HepG2 (cell line): ENCODE results near the gene EEA1. TPM values are rescaled to one million over a fixed set of nuclear protein-coding genes. Genes with fewer than 3 reads are reported as not detected.

Source experiments
- ATAC-seq: fragments of 200-7000 bp; cut with Tn5 transposase; 3 replicates; pipeline ENCODE4 v1.9.1; 2020; ENCODE audit warnings: mild to moderate bottlenecking, moderate library complexity
- BruUV-seq: library from RNA; stranded (reverse); fragments of 400-500 nt; replicated peaks from 2 replicates; lab custom pipeline; 2021; lab: Mats Ljungman, UMichigan
- CTCF ChIA-PET: fragments of 300-600 bp; formaldehyde crosslinking; extraction: SDS; loops from one replicate; lab custom pipeline; 2021; ENCODE audit warnings: low total read pairs, inconsistent platforms, low intra/inter-chr PET ratio; lab: Yijun Ruan, JAX
- POLR2A ChIA-PET: fragments of 350-600 bp; sonication (Branson Sonifier 250); formaldehyde crosslinking; loops from one replicate; lab custom pipeline; 2020; ENCODE audit warnings: antibody characterized with exemption, inconsistent platforms; lab: Yijun Ruan, JAX
- DNase-seq: peaks from one replicate; pipeline ENCODE4 v3.0.0-alpha.2; 2015; ENCODE audit warnings: low spot score
- FAIRE-seq: peaks from 3 replicates; lab custom pipeline; 2011; peaks lifted over from hg19 to GRCh38; lab: Jason Lieb, UNC
- H2AFZ ChIP-seq: one replicate; pipeline ENCODE4 v1.6.1; 2011; ENCODE audit warnings: low read length, inconsistent platforms
- H3K27ac ChIP-seq: fragments of 300-600 bp; 3 replicates; pipeline ENCODE4 v1.8.0; 2011; ENCODE audit warnings: mixed run types, mild to moderate bottlenecking, mixed read lengths, low read length, inconsistent platforms; ENCODE audit not compliant: insufficient read depth; ENCODE audit errors: extremely low read length
- H3K27me3 ChIP-seq, 2 experiments: fragments of 200-600 bp in 1 of 2; 2 replicates in 1 of 2; 3 replicates in 1 of 2; pipeline versions ENCODE4 v1.6.0 to v1.8.0; 2011; ENCODE audit warnings: low read length in 2 of 2, mild to moderate bottlenecking in 2 of 2, moderate library complexity in 2 of 2, inconsistent platforms in 1 of 2; ENCODE audit not compliant: insufficient read depth in 2 of 2, control insufficient read depth in 1 of 2
- H3K36me3 ChIP-seq, 2 experiments: fragments of 200-600 bp in 1 of 2; replicated peaks in 1 of 2; 2 replicates in 1 of 2; 3 replicates in 1 of 2; pipeline versions ENCODE4 v1.5.1 to v1.8.0; 2011; ENCODE audit warnings: low read length in 2 of 2, inconsistent platforms in 1 of 2; ENCODE audit not compliant: insufficient read depth in 2 of 2, control insufficient read depth in 1 of 2
- H3K4me1 ChIP-seq: 2 replicates; pipeline ENCODE4 v1.5.1; 2012; ENCODE audit warnings: low read length, inconsistent platforms; ENCODE audit not compliant: insufficient read depth
- H3K4me2 ChIP-seq: 2 replicates; pipeline ENCODE4 v1.6.0; 2011; ENCODE audit warnings: low read depth, low read length, inconsistent platforms
- H3K4me3 ChIP-seq, 3 experiments: fragments of 200-600 bp in 1 of 3; sonication (generic), shearing (Covaris generic) in 1 of 3; replicated peaks in 1 of 3; 2 replicates each; pipeline ENCODE4 v1.5.1; 2011 to 2016; ENCODE audit warnings: low read length in 3 of 3, inconsistent platforms in 2 of 3, low read depth in 2 of 3, mild to moderate bottlenecking in 2 of 3, control low read depth in 1 of 3, mixed read lengths in 1 of 3; ENCODE audit not compliant: insufficient read depth in 1 of 3
- H3K79me2 ChIP-seq: one replicate; pipeline ENCODE4 v1.6.1; 2011; ENCODE audit warnings: low read length, inconsistent platforms; ENCODE audit not compliant: insufficient read depth
- H3K9ac ChIP-seq: 2 replicates; pipeline ENCODE4 v1.6.0; 2011; ENCODE audit warnings: mild to moderate bottlenecking, low read depth, low read length, inconsistent platforms; ENCODE audit not compliant: insufficient read depth
- H3K9me3 ChIP-seq: 2 replicates; pipeline ENCODE4 v1.5.1; 2012; ENCODE audit warnings: mild to moderate bottlenecking, low read length
- H4K20me1 ChIP-seq: 2 replicates; pipeline ENCODE4 v1.6.0; 2011; ENCODE audit warnings: inconsistent platforms, mild to moderate bottlenecking, low read length, moderate library complexity; ENCODE audit not compliant: insufficient read depth
- ISX ChIP-seq: sonication (generic); formaldehyde crosslinking; conservative IDR thresholded peaks from 2 replicates; pipeline ENCODE4 v1.5.0; 2020; ENCODE audit warnings: missing genetic modification reagents
- KLF11 ChIP-seq: IDR thresholded peaks from 2 replicates; pipeline ENCODE4 v1.6.1; 2016; ENCODE audit warnings: missing compliant biosample characterization
- RERE ChIP-seq: IDR thresholded peaks from 2 replicates; pipeline ENCODE4 v1.6.1; 2016; ENCODE audit warnings: low read depth, missing genetic modification reagents, missing compliant biosample characterization
- ZMYM3 ChIP-seq: sonication (generic); formaldehyde crosslinking; IDR thresholded peaks from 2 replicates; pipeline ENCODE4 v1.5.1; 2020; ENCODE audit warnings: mild to moderate bottlenecking, missing genetic modification reagents
- ZNF280D ChIP-seq: sonication (generic); formaldehyde crosslinking; IDR thresholded peaks from 2 replicates; pipeline ENCODE4 v1.5.1; 2020; ENCODE audit warnings: mild to moderate bottlenecking, missing genetic modification reagents
- ZNF652 ChIP-seq: IDR thresholded peaks from 2 replicates; pipeline ENCODE4 v1.6.1; 2016; ENCODE audit warnings: low read depth, borderline replicate concordance
- WGBS: methylation state at CpG from one replicate; pipeline ENCODE4 v1.1.6; 2017; ENCODE audit warnings: low lambda C conversion rate; 5-methylcytosine and 5-hydroxymethylcytosine counted together
- in situ Hi-C: cut with HindIII; loops from 2 replicates; pipeline ENCODE4 v1.10.0; 2017; ENCODE audit warnings: low pct_unique_long_range_greater_than_20kb; ENCODE audit not compliant: extremely low pct_ligation_motif_present
- intact Hi-C: fragments of 100-400 bp; cut with micrococcal nuclease; formaldehyde crosslinking; loops from one replicate; pipeline ENCODE4 v1.10.0; 2022; ENCODE audit not compliant: unreplicated experiment
- polyA plus RNA-seq, 8 experiments: library from polyadenylated mRNA; depleted of rRNA in 3 of 8; stranded (reverse) in 7 of 8; unstranded in 1 of 8; fragments of >200 nt; fragmentation: Illumina TruSeq in 4 of 8; extraction: Trizol in 4 of 8; gene quantifications; 2 replicates each; pipeline versions ENCODE4 v1.2.1 to v1.2.3, GENCODE V29; 2011 to 2016; ENCODE audit warnings: low read depth in 4 of 8, missing spikeins in 1 of 8, mixed read lengths in 1 of 8; ENCODE audit not compliant: insufficient read depth in 1 of 8
- total RNA-seq, 5 experiments: library from RNA; depleted of rRNA; stranded (reverse); fragments of >200 nt; fragmentation: Illumina TruSeq; extraction: Trizol; gene quantifications; 2 replicates each; pipeline ENCODE4 v1.2.3, GENCODE V29; 2016; ENCODE audit warnings: low read depth in 1 of 5

EEA1 gene
- total and polyA plus RNA-seq, 2 of the 13 experiments (the other 11 are each of a cell fraction or from before 2014, with no cell fraction given): 5.0 to 19.3 TPM

GRCh38 chr12:92927055-92927435 lies 2.0 kb downstream of the EEA1 start:
- peaks cover 6% of the 10 kb centered on the region; the same call in 1 of the 2 replicates for H4K20me1 ChIP-seq
- CTCF ChIA-PET: no interaction called here
- H3K27ac ChIP-seq: no peak overlapping the region
- DNase-seq (peak; percentile 29), ATAC-seq (no peak), FAIRE-seq (no peak)
- peak overlapping the region; percentile 82 for H3K4me2 ChIP-seq
- BruUV-seq: no TSS peak
- no peak for TF ChIP-seq KLF11
- 0 out of 2 replicates have a peak, but pooled peaks have one; percentile 34 for TF ChIP-seq ZNF652 (CRISPR knock-in tag)
- H3K9me3 ChIP-seq: no peaks in the 10 kb centered on the region
- POLR2A ChIA-PET: interaction anchor here (1.3 to 4.2 kb wide), 4 partner anchors 11 to 28 kb away, joined by 4 to 25 read pairs (median 9); no protein-coding TSS in a partner anchor
- no peaks in the 10 kb centered on the region for H3K27me3 ChIP-seq
- WGBS: 30% methylated on average over 4 of the region's 4 CpGs
- H2AFZ ChIP-seq: no peak overlapping the region
- peaks cover 0 to 2% of the 10 kb centered on the region in 2 experiments; a peak in 2 of 5 replicates for H3K36me3 ChIP-seq
- no peak overlapping the region; the same call in 1 of the 2 replicates for H3K9ac ChIP-seq
- H3K4me1 ChIP-seq: peaks cover 52% of the 10 kb centered on the region
- intact Hi-C loops: loop anchor here (5.0 to 10.0 kb wide), 3 partner anchors 45 to 100 kb away; no protein-coding TSS in a partner anchor
- H3K79me2 ChIP-seq: peaks cover 59% of the 10 kb centered on the region
- H3K4me3 ChIP-seq: peak overlapping the region in 2 of 3 experiments; percentile 72 to 89; a peak in 3 of 6 replicates
- in situ Hi-C loops: no loop called here

GRCh38 chr12:92926549-92926948 lies 2.5 kb downstream of the EEA1 start:
- Histone ChIP-seq H3K9ac (no peak overlapping the region; the same call in 1 of the 2 replicates), H4K20me1 (peaks cover 6% of the 10 kb centered on the region; the same call in 1 of the 2 replicates), H3K4me3 (no peak overlapping the region; a peak in 1 of 6 replicates), H3K36me3 (peaks cover 0 to 2% of the 10 kb centered on the region in 2 experiments; a peak in 2 of 5 replicates), H3K27ac (no peak overlapping the region), H3K4me2 (peak overlapping the region; percentile 82), H3K9me3 (no peaks in the 10 kb centered on the region), H3K27me3 (no peaks in the 10 kb centered on the region), H3K79me2 (peaks cover 63% of the 10 kb centered on the region), H2AFZ (no peak overlapping the region), H3K4me1 (peaks cover 50% of the 10 kb centered on the region)
- no TSS peak for BruUV-seq
- ChIA-PET CTCF (no interaction called here), POLR2A (interaction anchor here (1.3 to 4.2 kb wide), 4 partner anchors 11 to 27 kb away, joined by 4 to 25 read pairs (median 9); no protein-coding TSS in a partner anchor)
- ATAC-seq (no peak), DNase-seq (no peak), FAIRE-seq (no peak)
- in situ Hi-C loops (no loop called here), intact Hi-C loops (loop anchor here (5.0 to 10.0 kb wide), 3 partner anchors 46 to 99 kb away; no protein-coding TSS in a partner anchor)
- WGBS: 87% methylated on average over 4 of the region's 4 CpGs
- TF ChIP-seq ZNF280D (CRISPR knock-in tag): no peak
- no peak for TF ChIP-seq ISX (CRISPR knock-in tag)
- no peak for TF ChIP-seq RERE
- TF ChIP-seq ZMYM3 (CRISPR knock-in tag): 0 out of 2 replicates have a peak, but pooled peaks have one; percentile 39
